Gastrocnemius medialis (tissue), 4 donors: ENCODE results near the gene NAV1. TPM values are rescaled to one million over a fixed set of nuclear protein-coding genes. Genes with fewer than 3 reads are reported as not detected.

Source experiments
- ATAC-seq, 2 donors: fragments of 150-250 bp; one replicate each; pipeline ENCODE4 v1.9.1; 2016
- DNase-seq, 2 donors: peaks; one replicate each; pipeline ENCODE4 v3.0.0-alpha.2; 2019
- H3K27ac ChIP-seq, 4 donors: fragments of 200-600 bp; sonication (generic); 1 replicate in 1 of 4; 2 replicates in 3 of 4; pipeline ENCODE4 v1.5.1; 2016 to 2018; ENCODE audit warnings: mild to moderate bottlenecking in 2 of 4, moderate library complexity in 1 of 4
- H3K27me3 ChIP-seq, 3 donors: fragments of 200-600 bp; sonication (generic) in 2 of 3; 1 replicate in 1 of 3; 2 replicates in 2 of 3; pipeline versions ENCODE4 v1.5.1 to v1.6.0; 2016 to 2019; ENCODE audit warnings: mild to moderate bottlenecking in 1 of 3, moderate library complexity in 1 of 3
- H3K36me3 ChIP-seq, 2 donors: fragments of 200-600 bp; sonication (generic) in 1 of 2; one replicate each; pipeline ENCODE4 v1.5.1; 2017 to 2018
- H3K4me1 ChIP-seq, 2 donors: fragments of 200-600 bp; sonication (generic) in 1 of 2; one replicate each; pipeline ENCODE4 v1.5.1; 2016 to 2017; ENCODE audit warnings: mild to moderate bottlenecking in 2 of 2
- H3K4me3 ChIP-seq, 4 donors: fragments of 200-600 bp; sonication (generic) in 3 of 4; 1 replicate in 1 of 4; 2 replicates in 3 of 4; pipeline ENCODE4 v1.5.1; 2016 to 2019; ENCODE audit warnings: mild to moderate bottlenecking in 2 of 4
- H3K9me3 ChIP-seq, 3 donors: fragments of 200-600 bp; sonication (generic) in 2 of 3; 1 replicate in 1 of 3; 2 replicates in 2 of 3; pipeline ENCODE4 v1.5.1; 2016 to 2019
- POLR2A ChIP-seq, 2 donors: fragments of 450-650 bp; IDR thresholded peaks; one replicate each; pipeline ENCODE4 v1.6.1; 2017; ENCODE audit warnings: antibody characterized with exemption in 2 of 2, mild to moderate bottlenecking in 2 of 2, moderate library complexity in 2 of 2
- in situ Hi-C, 4 donors: fragments of 200-750 bp; cut with MboI; loops; one replicate each; pipeline versions ENCODE4 v1.15.0 to v1.8.0; 2017; ENCODE audit warnings: low sequenced_read_pairs in 4 of 4
- intact Hi-C: fragments of 100-400 bp; cut with DNase I; formaldehyde crosslinking; loops from one replicate; pipeline ENCODE4 v1.15.1; 2023; ENCODE audit warnings: low total_unique reads
- total RNA-seq, 4 donors: library from RNA; depleted of rRNA; stranded (reverse); fragments of >200 nt; gene quantifications; one replicate each; pipeline versions ENCODE4 v1.1.0 to v1.2.3, GENCODE V29; 2016
- TF ChIP-seq, protein P1 (sequence below), 5 experiments: fragments of 450-650 bp in 3 of 5; fragments of 200-600 bp in 2 of 5; sonication (generic) in 2 of 5; IDR thresholded peaks in 4 of 5; conservative IDR thresholded peaks in 1 of 5; 1 replicate in 4 of 5; 2 replicates in 1 of 5; pipeline ENCODE4 v1.5.1; 2016 to 2019; ENCODE audit warnings: antibody characterized with exemption in 5 of 5, mild to moderate bottlenecking in 3 of 5, moderate library complexity in 3 of 5

The NAV1 gene
- total RNA-seq, 4 donors from 2014 or later: 4.2 to 9.1 (median 7.1) TPM

DNA sequence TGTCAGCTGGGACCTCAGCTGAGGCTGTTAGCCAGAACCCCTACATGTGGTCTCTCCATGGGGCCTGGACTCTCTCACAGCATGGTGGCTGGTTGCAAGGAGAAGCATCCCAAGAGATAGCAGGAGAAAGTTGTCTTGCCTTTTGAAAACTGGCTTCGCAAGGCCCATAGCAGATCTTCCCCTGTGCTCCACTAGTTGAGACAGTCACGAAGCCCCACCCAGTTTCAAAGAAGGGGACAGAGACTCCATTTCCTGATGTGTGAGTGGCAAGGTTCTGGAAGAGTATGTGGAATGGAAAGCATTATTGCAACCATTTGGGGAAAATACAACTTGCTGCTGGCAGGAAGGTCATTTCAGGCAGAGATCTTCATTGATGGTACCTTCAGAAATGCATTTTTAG, 24.5 kb upstream of the NAV1 start:
- H3K4me3 ChIP-seq: no peak overlapping the region
- no peak for TF ChIP-seq POLR2A (IDR thresholded peaks at IDR 0.05)
- TF ChIP-seq, protein P1, sequence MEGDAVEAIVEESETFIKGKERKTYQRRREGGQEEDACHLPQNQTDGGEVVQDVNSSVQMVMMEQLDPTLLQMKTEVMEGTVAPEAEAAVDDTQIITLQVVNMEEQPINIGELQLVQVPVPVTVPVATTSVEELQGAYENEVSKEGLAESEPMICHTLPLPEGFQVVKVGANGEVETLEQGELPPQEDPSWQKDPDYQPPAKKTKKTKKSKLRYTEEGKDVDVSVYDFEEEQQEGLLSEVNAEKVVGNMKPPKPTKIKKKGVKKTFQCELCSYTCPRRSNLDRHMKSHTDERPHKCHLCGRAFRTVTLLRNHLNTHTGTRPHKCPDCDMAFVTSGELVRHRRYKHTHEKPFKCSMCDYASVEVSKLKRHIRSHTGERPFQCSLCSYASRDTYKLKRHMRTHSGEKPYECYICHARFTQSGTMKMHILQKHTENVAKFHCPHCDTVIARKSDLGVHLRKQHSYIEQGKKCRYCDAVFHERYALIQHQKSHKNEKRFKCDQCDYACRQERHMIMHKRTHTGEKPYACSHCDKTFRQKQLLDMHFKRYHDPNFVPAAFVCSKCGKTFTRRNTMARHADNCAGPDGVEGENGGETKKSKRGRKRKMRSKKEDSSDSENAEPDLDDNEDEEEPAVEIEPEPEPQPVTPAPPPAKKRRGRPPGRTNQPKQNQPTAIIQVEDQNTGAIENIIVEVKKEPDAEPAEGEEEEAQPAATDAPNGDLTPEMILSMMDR (IDR thresholded peaks at IDR 0.05 in 4 of 5, conservative IDR thresholded peaks at IDR 0.05 in 1 of 5): no peak
- H3K27ac ChIP-seq: no peak overlapping the region
- DNase-seq: no peak
- intact Hi-C loops (no loop called here), in situ Hi-C loops (loop anchor here (5.0 to 10.0 kb wide), 2 partner anchors 67 to 70 kb away; no protein-coding TSS in a partner anchor)
- H3K36me3 ChIP-seq: no peaks in the 10 kb centered on the region
- no peaks in the 10 kb centered on the region for H3K9me3 ChIP-seq
- no peaks in the 10 kb centered on the region for H3K27me3 ChIP-seq
- H3K4me1 ChIP-seq: peaks cover 11 to 18% of the 10 kb centered on the region in 2 donors
- no peak for ATAC-seq

DNA sequence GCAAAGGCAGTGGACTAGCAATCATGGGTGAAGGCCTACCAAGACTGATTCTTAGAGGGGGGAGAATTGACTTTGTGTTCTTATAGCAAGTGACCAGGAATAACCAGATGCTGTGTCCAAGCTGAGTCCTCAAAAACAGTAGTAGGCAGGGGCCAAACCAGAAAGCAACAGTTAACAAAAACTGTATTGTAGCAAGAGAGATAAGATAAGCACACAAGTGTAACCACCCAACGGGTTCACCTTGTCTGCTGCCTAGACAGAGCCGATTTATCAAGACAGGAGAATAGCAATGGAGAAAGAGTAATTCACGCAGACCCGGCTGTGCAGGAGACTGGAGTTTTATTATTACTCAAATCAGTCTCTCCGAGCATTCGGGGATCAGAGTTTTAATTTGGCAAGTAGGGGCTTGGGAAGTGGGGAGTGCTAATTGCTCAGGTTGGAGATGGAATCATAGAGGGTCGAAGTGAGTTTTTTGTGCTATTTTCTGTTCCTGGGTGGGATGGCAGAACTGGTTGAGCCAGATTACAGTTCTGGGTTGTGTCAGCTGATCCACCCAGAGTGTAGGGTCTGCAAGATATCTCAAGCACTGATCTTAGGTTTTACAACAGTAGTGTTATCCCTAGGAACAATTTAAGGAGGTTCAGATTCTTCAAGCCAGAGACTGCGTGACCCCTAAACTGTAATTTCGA, 23.7 kb upstream of the NAV1 start:
- Histone ChIP-seq H3K27me3 (no peaks in the 10 kb centered on the region), H3K4me1 (peaks cover 11 to 18% of the 10 kb centered on the region in 2 donors), H3K4me3 (no peak overlapping the region), H3K27ac (no peak overlapping the region), H3K9me3 (no peaks in the 10 kb centered on the region), H3K36me3 (no peaks in the 10 kb centered on the region)
- DNase-seq (no peak), ATAC-seq (no peak)
- TF ChIP-seq, protein P1 (IDR thresholded peaks at IDR 0.05 in 4 of 5, conservative IDR thresholded peaks at IDR 0.05 in 1 of 5): no peak
- TF ChIP-seq POLR2A (IDR thresholded peaks at IDR 0.05): no peak
- intact Hi-C loops: no loop called here
- in situ Hi-C loops: loop anchor here (5.0 to 10.0 kb wide), 2 partner anchors 33 to 70 kb away; no protein-coding TSS in a partner anchor

DNA sequence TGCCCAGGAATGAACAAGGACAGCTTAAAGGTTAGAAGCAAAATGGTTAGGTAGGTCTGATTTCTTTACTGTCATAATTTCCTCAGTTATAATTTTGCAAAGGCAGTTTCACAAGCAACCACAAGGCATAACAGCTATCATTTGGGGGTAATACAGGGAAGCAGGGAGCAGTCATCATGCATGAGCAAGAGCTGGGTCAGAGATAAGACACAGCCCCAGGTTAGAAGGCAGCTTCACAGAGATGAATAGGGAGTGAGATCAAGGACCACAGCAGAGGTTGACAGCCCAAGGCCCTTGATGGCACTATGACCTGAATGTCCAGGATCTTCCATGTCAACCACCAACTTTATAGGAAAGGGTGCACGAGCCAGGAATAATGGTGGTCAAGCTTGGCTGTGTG, 23.0 kb upstream of the NAV1 start:
- intact Hi-C loops: no loop called here
- H3K27ac ChIP-seq: no peak overlapping the region
- no peaks in the 10 kb centered on the region for H3K36me3 ChIP-seq
- DNase-seq (no peak), ATAC-seq (no peak)
- no peak overlapping the region for H3K4me3 ChIP-seq
- no peaks in the 10 kb centered on the region for H3K9me3 ChIP-seq
- in situ Hi-C loops: loop anchor here (5.0 to 10.0 kb wide), 2 partner anchors 34 to 71 kb away; no protein-coding TSS in a partner anchor
- no peaks in the 10 kb centered on the region for H3K27me3 ChIP-seq
- H3K4me1 ChIP-seq: peaks cover 11 to 18% of the 10 kb centered on the region in 2 donors
- no peak for TF ChIP-seq POLR2A (IDR thresholded peaks at IDR 0.05)
- TF ChIP-seq, protein P1 (IDR thresholded peaks at IDR 0.05 in 4 of 5, conservative IDR thresholded peaks at IDR 0.05 in 1 of 5): no peak

DNA sequence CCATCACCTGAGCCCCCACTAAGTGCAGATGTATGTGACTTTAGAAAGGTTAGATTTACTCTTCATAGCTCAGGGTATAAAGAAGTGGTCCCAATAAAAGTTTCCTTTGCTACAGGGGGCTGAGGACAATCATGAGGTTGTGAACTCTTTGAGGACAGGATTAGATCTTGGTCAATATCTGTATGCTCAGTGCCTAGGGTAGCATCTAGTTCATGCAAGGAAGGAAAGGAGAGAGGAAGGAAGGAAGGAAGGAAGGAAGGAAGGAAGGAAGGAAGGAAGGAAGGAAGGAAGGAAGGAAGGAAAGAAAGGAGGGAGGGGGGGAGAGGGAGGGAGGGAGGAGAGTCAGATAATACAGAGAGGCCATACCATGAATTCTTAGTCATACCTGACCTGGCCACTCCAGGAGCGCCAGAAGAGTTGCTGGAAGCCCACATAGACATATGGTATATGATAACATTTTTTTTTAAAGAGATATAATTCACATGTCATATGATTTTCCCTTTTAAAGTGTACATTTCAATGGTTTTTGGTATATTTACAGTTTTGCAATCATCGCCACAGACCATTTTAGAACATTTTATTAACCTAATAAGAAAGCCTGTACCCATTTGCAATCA, 22.3 kb upstream of the NAV1 start:
- intact Hi-C loops: no loop called here

More for the DNA sequence above, 22.3 kb upstream of the NAV1 start:
- DNase-seq (no peak), ATAC-seq (no peak)
- H3K36me3 ChIP-seq: no peaks in the 10 kb centered on the region
- no peaks in the 10 kb centered on the region for H3K9me3 ChIP-seq
- H3K27me3 ChIP-seq: no peaks in the 10 kb centered on the region
- no peak overlapping the region for H3K4me3 ChIP-seq
- peaks cover 11 to 15% of the 10 kb centered on the region in 2 donors for H3K4me1 ChIP-seq
- in situ Hi-C loops: loop anchor here (5.0 to 10.0 kb wide), 2 partner anchors 34 to 72 kb away; no protein-coding TSS in a partner anchor
- no peak for TF ChIP-seq POLR2A (IDR thresholded peaks at IDR 0.05)
- TF ChIP-seq, protein P1 (IDR thresholded peaks at IDR 0.05 in 4 of 5, conservative IDR thresholded peaks at IDR 0.05 in 1 of 5): no peak
- no peak overlapping the region for H3K27ac ChIP-seq
